HepG2 (cell line): ENCODE results near the gene MACROD2. TPM values are rescaled to one million over a fixed set of nuclear protein-coding genes. Genes with fewer than 3 reads are reported as not detected.

ENCODE experiments used
- ATAC-seq: fragments of 200-7000 bp; cut with Tn5 transposase; 3 replicates; pipeline ENCODE4 v1.9.1; 2020; ENCODE audit warnings: mild to moderate bottlenecking, moderate library complexity
- BruUV-seq: library from RNA; stranded (reverse); fragments of 400-500 nt; replicated peaks from 2 replicates; lab custom pipeline; 2021; lab: Mats Ljungman, UMichigan
- CTCF ChIA-PET: fragments of 300-600 bp; formaldehyde crosslinking; extraction: SDS; loops from one replicate; lab custom pipeline; 2021; ENCODE audit warnings: low total read pairs, inconsistent platforms, low intra/inter-chr PET ratio; lab: Yijun Ruan, JAX
- POLR2A ChIA-PET: fragments of 350-600 bp; sonication (Branson Sonifier 250); formaldehyde crosslinking; loops from one replicate; lab custom pipeline; 2020; ENCODE audit warnings: antibody characterized with exemption, inconsistent platforms; lab: Yijun Ruan, JAX
- DNase-seq: peaks from one replicate; pipeline ENCODE4 v3.0.0-alpha.2; 2015; ENCODE audit warnings: low spot score
- FAIRE-seq: peaks from 3 replicates; lab custom pipeline; 2011; peaks lifted over from hg19 to GRCh38; lab: Jason Lieb, UNC
- H2AFZ ChIP-seq: one replicate; pipeline ENCODE4 v1.6.1; 2011; ENCODE audit warnings: low read length, inconsistent platforms
- H3K27ac ChIP-seq: fragments of 300-600 bp; 3 replicates; pipeline ENCODE4 v1.8.0; 2011; ENCODE audit warnings: mixed run types, mild to moderate bottlenecking, mixed read lengths, low read length, inconsistent platforms; ENCODE audit not compliant: insufficient read depth; ENCODE audit errors: extremely low read length
- H3K27me3 ChIP-seq, 2 experiments: fragments of 200-600 bp in 1 of 2; 2 replicates in 1 of 2; 3 replicates in 1 of 2; pipeline versions ENCODE4 v1.6.0 to v1.8.0; 2011; ENCODE audit warnings: low read length in 2 of 2, mild to moderate bottlenecking in 2 of 2, moderate library complexity in 2 of 2, inconsistent platforms in 1 of 2; ENCODE audit not compliant: insufficient read depth in 2 of 2, control insufficient read depth in 1 of 2
- H3K36me3 ChIP-seq, 2 experiments: fragments of 200-600 bp in 1 of 2; replicated peaks in 1 of 2; 2 replicates in 1 of 2; 3 replicates in 1 of 2; pipeline versions ENCODE4 v1.5.1 to v1.8.0; 2011; ENCODE audit warnings: low read length in 2 of 2, inconsistent platforms in 1 of 2; ENCODE audit not compliant: insufficient read depth in 2 of 2, control insufficient read depth in 1 of 2
- H3K4me1 ChIP-seq: 2 replicates; pipeline ENCODE4 v1.5.1; 2012; ENCODE audit warnings: low read length, inconsistent platforms; ENCODE audit not compliant: insufficient read depth
- H3K4me2 ChIP-seq: 2 replicates; pipeline ENCODE4 v1.6.0; 2011; ENCODE audit warnings: low read depth, low read length, inconsistent platforms
- H3K4me3 ChIP-seq, 3 experiments: fragments of 200-600 bp in 1 of 3; sonication (generic), shearing (Covaris generic) in 1 of 3; replicated peaks in 1 of 3; 2 replicates each; pipeline ENCODE4 v1.5.1; 2011 to 2016; ENCODE audit warnings: low read length in 3 of 3, inconsistent platforms in 2 of 3, low read depth in 2 of 3, mild to moderate bottlenecking in 2 of 3, control low read depth in 1 of 3, mixed read lengths in 1 of 3; ENCODE audit not compliant: insufficient read depth in 1 of 3
- H3K79me2 ChIP-seq: one replicate; pipeline ENCODE4 v1.6.1; 2011; ENCODE audit warnings: low read length, inconsistent platforms; ENCODE audit not compliant: insufficient read depth
- H3K9ac ChIP-seq: 2 replicates; pipeline ENCODE4 v1.6.0; 2011; ENCODE audit warnings: mild to moderate bottlenecking, low read depth, low read length, inconsistent platforms; ENCODE audit not compliant: insufficient read depth
- H3K9me3 ChIP-seq: 2 replicates; pipeline ENCODE4 v1.5.1; 2012; ENCODE audit warnings: mild to moderate bottlenecking, low read length
- H4K20me1 ChIP-seq: 2 replicates; pipeline ENCODE4 v1.6.0; 2011; ENCODE audit warnings: inconsistent platforms, mild to moderate bottlenecking, low read length, moderate library complexity; ENCODE audit not compliant: insufficient read depth
- CEBPG ChIP-seq: IDR thresholded peaks from 2 replicates; pipeline ENCODE4 v1.6.1; 2016
- HOXA5 ChIP-seq: sonication (generic); formaldehyde crosslinking; IDR thresholded peaks from 2 replicates; pipeline ENCODE4 v1.4.0; 2020; ENCODE audit warnings: missing genetic modification reagents
- IKZF5 ChIP-seq: IDR thresholded peaks from 2 replicates; pipeline ENCODE4 v1.6.1; 2018; ENCODE audit warnings: missing genetic modification reagents, mild to moderate bottlenecking, missing compliant biosample characterization
- PAWR ChIP-seq: sonication (generic); formaldehyde crosslinking; IDR thresholded peaks from 2 replicates; pipeline ENCODE4 v1.4.0; 2020; ENCODE audit warnings: missing genetic modification reagents, mild to moderate bottlenecking, borderline replicate concordance
- PHF5A ChIP-seq: IDR thresholded peaks from one replicate; pipeline ENCODE4 v1.6.1; 2018; ENCODE audit warnings: low read depth, missing genetic modification reagents; ENCODE audit not compliant: unreplicated experiment
- POLR2G ChIP-seq: fragments of 200-400 bp; formaldehyde crosslinking; IDR thresholded peaks from 2 replicates; pipeline ENCODE4 v1.6.1; 2018; ENCODE audit warnings: mild to moderate bottlenecking, low read depth, low read length, moderate library complexity
- RFX5 ChIP-seq: IDR thresholded peaks from 2 replicates; pipeline ENCODE4 v1.6.1; 2011; ENCODE audit warnings: low read depth, low read length, improper control_type of control experiment
- SMAD1 ChIP-seq: sonication (generic); formaldehyde crosslinking; IDR thresholded peaks from 2 replicates; pipeline ENCODE4 v1.4.0; 2020; ENCODE audit warnings: missing genetic modification reagents, low read depth, mild to moderate bottlenecking, borderline replicate concordance
- SUZ12 ChIP-seq: fragments of 150-350 bp; IDR thresholded peaks from 2 replicates; pipeline ENCODE4 v1.6.1; 2014; ENCODE audit warnings: low read depth, low read length
- ZIK1 ChIP-seq: sonication (generic); formaldehyde crosslinking; IDR thresholded peaks from 2 replicates; pipeline ENCODE4 v1.5.0; 2020; ENCODE audit warnings: mild to moderate bottlenecking, low read depth, missing genetic modification reagents, borderline replicate concordance
- ZNF431 ChIP-seq: sonication (generic); formaldehyde crosslinking; IDR thresholded peaks from 2 replicates; pipeline ENCODE4 v1.9.0; 2022; ENCODE audit warnings: missing genetic modification reagents, low read depth, mild to moderate bottlenecking, borderline replicate concordance
- in situ Hi-C: cut with HindIII; loops from 2 replicates; pipeline ENCODE4 v1.10.0; 2017; ENCODE audit warnings: low pct_unique_long_range_greater_than_20kb; ENCODE audit not compliant: extremely low pct_ligation_motif_present
- intact Hi-C: fragments of 100-400 bp; cut with micrococcal nuclease; formaldehyde crosslinking; loops from one replicate; pipeline ENCODE4 v1.10.0; 2022; ENCODE audit not compliant: unreplicated experiment
- polyA plus RNA-seq, 8 experiments: library from polyadenylated mRNA; depleted of rRNA in 3 of 8; stranded (reverse) in 7 of 8; unstranded in 1 of 8; fragments of >200 nt; fragmentation: Illumina TruSeq in 4 of 8; extraction: Trizol in 4 of 8; gene quantifications; 2 replicates each; pipeline versions ENCODE4 v1.2.1 to v1.2.3, GENCODE V29; 2011 to 2016; ENCODE audit warnings: low read depth in 4 of 8, missing spikeins in 1 of 8, mixed read lengths in 1 of 8; ENCODE audit not compliant: insufficient read depth in 1 of 8
- total RNA-seq, 5 experiments: library from RNA; depleted of rRNA; stranded (reverse); fragments of >200 nt; fragmentation: Illumina TruSeq; extraction: Trizol; gene quantifications; 2 replicates each; pipeline ENCODE4 v1.2.3, GENCODE V29; 2016; ENCODE audit warnings: low read depth in 1 of 5

The MACROD2 gene
- total and polyA plus RNA-seq, 2 of the 13 experiments (the other 11 are each of a cell fraction or from before 2014, with no cell fraction given), result 0.13 to 0.51 TPM

GRCh38 chr20:14958626-14959025 lies 963.3 kb downstream of the MACROD2 start:
- TF ChIP-seq SUZ12, result no peak
- no peak for TF ChIP-seq IKZF5 (CRISPR knock-in tag)
- TF ChIP-seq ZNF431 (CRISPR knock-in tag), result no peak
- TF ChIP-seq PHF5A (CRISPR knock-in tag), result no peak
- TF ChIP-seq PAWR (CRISPR knock-in tag), result no peak
- no peak for TF ChIP-seq SMAD1 (CRISPR knock-in tag)
- TF ChIP-seq HOXA5 (CRISPR knock-in tag), result no peak
- no peak for TF ChIP-seq ZIK1
- TF ChIP-seq CEBPG (CRISPR knock-in tag), result no peak
- no peak for TF ChIP-seq RFX5
- TF ChIP-seq POLR2G, result no peak
- no peak for FAIRE-seq
- POLR2A ChIA-PET, result interaction anchor here (1.5 kb wide), 1 partner anchor 27 kb away, joined by 5 read pairs; no protein-coding TSS in a partner anchor

More at GRCh38 chr20:14958626-14959025, 963.3 kb downstream of the MACROD2 start:
- Histone ChIP-seq H3K79me2 (no peaks in the 10 kb centered on the region), H3K4me2 (no peak overlapping the region), H3K27ac (no peak overlapping the region), H3K4me1 (peaks cover 32% of the 10 kb centered on the region), H3K9ac (no peak overlapping the region), H3K27me3 (no peaks in the 10 kb centered on the region), H3K36me3 (no peaks in the 10 kb centered on the region), H3K4me3 (no peak overlapping the region), H2AFZ (no peak overlapping the region), H3K9me3 (no peaks in the 10 kb centered on the region), H4K20me1 (no peaks in the 10 kb centered on the region)
- BruUV-seq, result no TSS peak
- intact Hi-C loops, result no loop called here
- CTCF ChIA-PET, result no interaction called here
- DNase-seq, result no peak
- in situ Hi-C loops, result no loop called here
- no peak for ATAC-seq
